HG03439 (cell line): Measurements from ENCODE around the gene TACC2.

Experiments used
- ATAC-seq: cut with Tn5 transposase; IDR thresholded peaks from one replicate; pipeline ENCODE4 v1.9.1; 2021; ENCODE audit warnings: mild to moderate bottlenecking, moderate library complexity; ENCODE audit not compliant: unreplicated experiment

Gene TACC2

DNA sequence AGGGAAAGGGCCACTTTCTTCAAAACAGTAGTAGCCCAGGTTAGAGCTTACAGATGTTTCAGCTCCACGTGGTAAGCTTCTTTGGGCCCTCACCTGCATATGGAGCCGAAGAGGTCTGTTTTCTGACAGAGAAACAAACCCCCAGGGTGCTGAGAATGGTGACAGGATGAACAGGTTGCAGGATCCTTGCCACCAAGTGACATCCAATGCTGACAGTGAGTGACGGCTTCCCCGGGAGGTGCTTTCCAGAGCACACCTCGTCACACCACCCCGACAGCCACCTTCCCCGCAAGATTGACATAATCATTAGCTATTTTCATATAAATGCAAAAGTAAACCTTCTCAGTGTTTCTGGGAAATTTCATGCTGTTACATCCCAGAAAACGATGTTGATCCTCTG is 172.8 kb downstream of the TACC2 start:
- no peak for ATAC-seq

- ATAC-seq, result no peak
Measured at GRCh38 chr10:122162671-122163173, 173.8 kb downstream of the TACC2 start.

- no peak for ATAC-seq
Measured at GRCh38 chr10:122163174-122164022, 174.4 kb downstream of the TACC2 start.

- no peak for ATAC-seq
Measured at GRCh38 chr10:122164023-122164601, 175.1 kb downstream of the TACC2 start.

GRCh38 chr10:122164815-122165483 is 176.0 kb downstream of the TACC2 start:
- no peak for ATAC-seq

DNA sequence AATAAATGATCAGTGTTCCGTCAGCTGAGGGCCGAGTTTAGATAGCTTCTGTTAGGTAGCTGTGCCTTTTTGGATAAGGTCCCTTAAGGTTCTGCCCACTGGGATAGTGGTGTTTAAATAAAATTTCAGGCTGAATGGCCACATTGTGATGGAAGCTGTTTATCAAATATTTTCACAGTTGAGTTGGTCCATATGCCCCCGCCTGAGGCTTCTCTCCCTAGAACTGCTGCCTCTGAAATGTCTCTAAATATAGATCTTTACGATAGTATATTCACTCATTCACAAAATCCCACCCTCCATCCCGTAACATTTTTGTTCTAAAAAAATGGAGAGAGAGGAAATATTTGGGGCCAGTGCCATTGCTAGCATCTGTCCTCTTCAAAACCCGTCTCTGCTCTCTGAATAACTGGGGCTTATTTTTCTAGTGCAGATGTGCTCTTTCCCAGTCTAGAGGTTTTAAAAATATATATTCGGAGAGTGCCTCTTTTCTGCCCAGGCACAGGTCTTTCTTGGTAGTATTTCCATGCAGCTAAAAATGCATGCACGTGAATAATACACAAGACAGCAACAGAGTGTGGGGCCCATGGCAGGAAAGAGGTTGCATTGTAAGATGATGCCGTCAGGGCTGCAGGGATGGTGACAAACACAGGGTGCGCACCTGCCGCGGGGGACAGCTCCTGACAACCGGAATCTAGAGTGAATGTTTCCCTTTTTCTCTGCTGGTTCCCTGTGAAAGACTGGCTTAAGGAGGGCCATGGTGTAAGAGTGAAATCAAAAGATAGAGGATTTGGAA is 176.7 kb downstream of the TACC2 start:
- ATAC-seq, result no peak

- ATAC-seq, result no peak
Measured at GRCh38 chr10:122168101-122168500, 179.1 kb downstream of the TACC2 start.

GRCh38 chr10:122168598-122169394 is 179.8 kb downstream of the TACC2 start:
- no peak for ATAC-seq

- no peak for ATAC-seq
Measured at GRCh38 chr10:122170802-122171201, 181.8 kb downstream of the TACC2 start.

DNA sequence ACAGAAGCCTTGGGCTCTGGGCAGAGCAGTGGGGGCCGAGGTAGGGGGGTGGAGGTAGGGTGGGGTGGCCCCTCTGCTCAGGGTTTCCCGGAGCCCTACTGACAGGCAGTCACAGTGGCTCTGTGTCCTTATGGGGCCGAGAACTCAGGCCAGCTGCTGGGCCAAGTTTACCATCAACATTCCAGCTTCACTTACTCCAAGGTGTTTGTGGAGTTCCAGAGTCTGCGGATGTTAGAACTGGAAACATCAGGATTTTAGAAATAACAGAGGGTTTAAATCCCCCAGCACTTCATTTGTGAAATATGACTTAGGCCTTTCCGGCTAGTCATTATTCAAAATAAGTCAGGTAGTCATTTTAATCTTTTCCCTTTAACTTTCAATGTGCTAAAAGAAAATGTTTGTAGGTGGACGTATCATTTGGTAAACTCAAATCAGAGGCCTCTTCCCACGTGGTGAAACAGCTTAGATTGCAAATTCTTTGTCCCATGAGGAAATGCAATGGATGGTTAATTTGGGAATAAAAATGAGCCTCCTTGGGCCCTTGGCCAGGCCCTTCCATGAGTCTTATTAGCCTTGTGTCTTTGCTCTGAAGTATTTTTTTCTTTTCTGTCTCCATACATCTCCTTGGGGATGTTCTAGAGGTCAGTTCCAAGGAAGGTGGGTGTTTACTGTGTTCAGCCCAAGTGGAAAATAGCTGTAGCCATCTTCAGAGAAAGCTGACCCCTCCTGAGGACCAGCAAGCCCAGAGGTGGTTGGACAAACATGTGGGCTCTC is 182.5 kb downstream of the TACC2 start:
- ATAC-seq, result no peak

GRCh38 chr10:122172361-122173008 is 183.5 kb downstream of the TACC2 start:
- no peak for ATAC-seq

DNA sequence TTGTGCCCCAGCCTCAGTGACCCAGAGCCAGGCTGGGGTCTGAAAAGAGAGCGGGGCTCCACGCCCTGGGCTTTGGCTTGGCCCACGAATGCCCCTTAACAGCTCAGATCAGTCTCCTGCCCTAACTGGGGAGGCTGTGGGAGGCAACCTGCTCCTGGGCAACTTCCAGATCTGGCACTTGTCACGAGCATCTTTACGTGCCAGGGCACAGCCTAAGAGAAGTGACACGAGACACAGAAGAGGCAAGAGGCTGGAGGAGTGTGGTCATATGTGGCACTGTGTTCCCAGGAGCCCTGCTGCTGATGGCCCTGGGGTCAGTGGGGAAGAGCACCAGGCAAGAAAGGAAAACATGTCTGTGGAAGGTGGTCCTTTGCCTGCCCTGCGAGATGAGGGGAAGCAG is 184.4 kb downstream of the TACC2 start:
- ATAC-seq, result no peak

GRCh38 chr10:122173766-122174435 is 184.9 kb downstream of the TACC2 start:
- ATAC-seq, result no peak

- ATAC-seq, result no peak
Measured at GRCh38 chr10:122176232-122177213, 187.6 kb downstream of the TACC2 start.

- ATAC-seq, result no peak
Measured at GRCh38 chr10:122178655-122179054, 189.7 kb downstream of the TACC2 start.

- no peak for ATAC-seq
Measured at GRCh38 chr10:122181041-122181732, 192.2 kb downstream of the TACC2 start.

DNA sequence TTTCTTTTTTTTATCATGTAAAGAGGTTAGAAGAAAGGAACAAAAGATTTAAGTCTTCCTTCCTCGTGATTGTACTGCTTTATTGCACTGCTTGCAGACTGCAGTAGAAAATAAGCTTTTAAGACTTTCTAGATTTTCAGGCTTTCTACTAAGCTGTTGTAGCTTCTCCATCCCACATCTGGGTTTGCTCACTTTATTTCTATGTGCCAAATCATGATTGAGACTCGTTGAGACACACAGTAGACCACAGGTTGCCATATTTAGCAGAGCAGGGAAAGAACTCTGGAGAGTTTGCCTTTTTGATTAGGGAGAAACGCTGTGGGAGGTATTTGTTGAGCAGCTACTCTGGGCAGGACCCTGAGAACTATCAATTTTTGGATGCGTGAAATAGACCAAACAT is 192.9 kb downstream of the TACC2 start:
- ATAC-seq, result no peak
